Measurements from ENCODE around the gene SYNM. TPM values are rescaled to one million over a fixed set of nuclear protein-coding genes. Genes with fewer than 3 reads are reported as not detected.

Gene SYNM
- total and polyA plus RNA-seq, 2 experiments from 2014 or later = 0.18 to 0.97 TPM

GRCh38 chr15:99105514-99106341 is 848 bp downstream of the SYNM start:
- H3K27me3 ChIP-seq (replicated peaks; ENCODE audit: insufficient read depth) = peaks cover 11% of the 10 kb centered on the region; the same call in 1 of the 2 replicates
- TF ChIP-seq EZH2phosphoT487 (IDR thresholded peaks at IDR 0.05; ENCODE audit: insufficient read depth, low read depth) (no peak), EZH2 (IDR thresholded peaks at IDR 0.05; ENCODE audit: insufficient read depth, poor library complexity, severe bottlenecking) (no peak)
- peak overlapping the region; percentile 56 for H3K4me3 ChIP-seq
- H3K4me1 ChIP-seq (ENCODE audit: insufficient read depth) = 0 out of 2 replicates have a peak, but pooled peaks cover 3% of the 10 kb centered on the region
- no peaks in the 10 kb centered on the region for H3K79me2 ChIP-seq (ENCODE audit: insufficient read depth)
- no peaks in the 10 kb centered on the region for H3K9me2 ChIP-seq (ENCODE audit: insufficient read depth)
- 6 to 7% methylated on average over 44 to 82 of the region's 116 CpGs for WGBS, 2 experiments (ENCODE audit: low coverage in 1 of 2, low lambda C conversion rate in 2 of 2, missing lambda C conversion rate in 2 of 2)
- no peaks in the 10 kb centered on the region for H4K20me1 ChIP-seq (ENCODE audit: insufficient read depth)
- H3K4me2 ChIP-seq (ENCODE audit: unreplicated experiment) = peak overlapping the region; percentile 66
- in situ Hi-C loops (cut with MboI) = loop anchor here (25.0 kb wide), 1 partner anchor 632 kb away; the partner anchor contains the start of gene LYSMD4
- no peak overlapping the region for H3K27ac ChIP-seq
- no peaks in the 10 kb centered on the region for H3K9me3 ChIP-seq (ENCODE audit: low read depth)
- H3K36me3 ChIP-seq (ENCODE audit: low read depth) = no peaks in the 10 kb centered on the region
- no peaks in the 10 kb centered on the region for H3F3A ChIP-seq (ENCODE audit: insufficient read depth)
- H3K9ac ChIP-seq = no peak overlapping the region
- peak overlapping the region; percentile 79 for H2AFZ ChIP-seq
- DNase-seq = peak; percentile 76

- peak overlapping the region; percentile 70; the same call in 1 of the 2 replicates for H2AFZ ChIP-seq
Observed at GRCh38 chr15:99106417-99107220, 1.7 kb downstream of the SYNM start.

GRCh38 chr15:99108993-99109392 is 4.1 kb downstream of the SYNM start:
- no peak overlapping the region for H3K4me3 ChIP-seq
- no peaks in the 10 kb centered on the region for H4K20me1 ChIP-seq (ENCODE audit: insufficient read depth)
- no peaks in the 10 kb centered on the region for H3K36me3 ChIP-seq (ENCODE audit: low read depth)
- no peak overlapping the region for H3K9ac ChIP-seq
- 0 out of 2 replicates have a peak, but pooled peaks cover 4% of the 10 kb centered on the region for H3K27me3 ChIP-seq (replicated peaks; ENCODE audit: insufficient read depth)
- no peak overlapping the region for H3K4me2 ChIP-seq (ENCODE audit: unreplicated experiment)
- no peak for DNase-seq
- TF ChIP-seq EZH2phosphoT487 (IDR thresholded peaks at IDR 0.05; ENCODE audit: insufficient read depth, low read depth) = no peak
- TF ChIP-seq EZH2 (IDR thresholded peaks at IDR 0.05; ENCODE audit: insufficient read depth, poor library complexity, severe bottlenecking) = no peak
- WGBS, 2 experiments (ENCODE audit: low coverage in 1 of 2, low lambda C conversion rate in 2 of 2, missing lambda C conversion rate in 2 of 2) = 98 to 99% methylated on average over 5 of the region's 5 CpGs
- no peaks in the 10 kb centered on the region for H3K9me2 ChIP-seq (ENCODE audit: insufficient read depth)
- no peaks in the 10 kb centered on the region for H3K9me3 ChIP-seq (ENCODE audit: low read depth)
- no peaks in the 10 kb centered on the region for H3K79me2 ChIP-seq (ENCODE audit: insufficient read depth)
- no peak overlapping the region for H3K27ac ChIP-seq
- H2AFZ ChIP-seq = no peak overlapping the region
- H3K4me1 ChIP-seq (ENCODE audit: insufficient read depth) = 0 out of 2 replicates have a peak, but pooled peaks cover 4% of the 10 kb centered on the region
- no peaks in the 10 kb centered on the region for H3F3A ChIP-seq (ENCODE audit: insufficient read depth)
- in situ Hi-C loops (cut with MboI) = loop anchor here (25.0 kb wide), 1 partner anchor 628 kb away; the partner anchor contains the start of gene LYSMD4

More at GRCh38 chr15:99106417-99107220, 1.7 kb downstream of the SYNM start:
- Histone ChIP-seq H4K20me1 (ENCODE audit: insufficient read depth) (no peaks in the 10 kb centered on the region), H3K4me1 (ENCODE audit: insufficient read depth) (0 out of 2 replicates have a peak, but pooled peaks cover 4% of the 10 kb centered on the region), H3K27ac (no peak overlapping the region), H3K27me3 (replicated peaks; ENCODE audit: insufficient read depth) (peaks cover 11% of the 10 kb centered on the region; the same call in 1 of the 2 replicates), H3F3A (ENCODE audit: insufficient read depth) (no peaks in the 10 kb centered on the region), H3K9me3 (ENCODE audit: low read depth) (no peaks in the 10 kb centered on the region), H3K9ac (no peak overlapping the region), H3K4me2 (ENCODE audit: unreplicated experiment) (no peak overlapping the region), H3K4me3 (no peak overlapping the region), H3K79me2 (ENCODE audit: insufficient read depth) (no peaks in the 10 kb centered on the region), H3K36me3 (ENCODE audit: low read depth) (no peaks in the 10 kb centered on the region), H3K9me2 (ENCODE audit: insufficient read depth) (no peaks in the 10 kb centered on the region)
- TF ChIP-seq EZH2 (IDR thresholded peaks at IDR 0.05; ENCODE audit: insufficient read depth, poor library complexity, severe bottlenecking) (no peak), EZH2phosphoT487 (IDR thresholded peaks at IDR 0.05; ENCODE audit: insufficient read depth, low read depth) (no peak)
- in situ Hi-C loops (cut with MboI) = loop anchor here (25.0 kb wide), 1 partner anchor 631 kb away; the partner anchor contains the start of gene LYSMD4
- no peak for DNase-seq
- WGBS, 2 experiments (ENCODE audit: low coverage in 1 of 2, low lambda C conversion rate in 2 of 2, missing lambda C conversion rate in 2 of 2) = 63 to 65% methylated on average over 15 of the region's 15 CpGs

- TF ChIP-seq EZH2phosphoT487 (IDR thresholded peaks at IDR 0.05; ENCODE audit: insufficient read depth, low read depth) (no peak), EZH2 (IDR thresholded peaks at IDR 0.05; ENCODE audit: insufficient read depth, poor library complexity, severe bottlenecking) (no peak)
- Histone ChIP-seq H3K27ac (no peak overlapping the region), H3K36me3 (ENCODE audit: low read depth) (no peaks in the 10 kb centered on the region), H3K4me3 (no peak overlapping the region), H3K79me2 (ENCODE audit: insufficient read depth) (no peaks in the 10 kb centered on the region), H3K4me2 (ENCODE audit: unreplicated experiment) (no peak overlapping the region), H4K20me1 (ENCODE audit: insufficient read depth) (no peaks in the 10 kb centered on the region), H3K4me1 (ENCODE audit: insufficient read depth) (0 out of 2 replicates have a peak, but pooled peaks cover 4% of the 10 kb centered on the region), H2AFZ (no peak overlapping the region), H3K27me3 (replicated peaks; ENCODE audit: insufficient read depth) (0 out of 2 replicates have a peak, but pooled peaks cover 4% of the 10 kb centered on the region), H3F3A (ENCODE audit: insufficient read depth) (no peaks in the 10 kb centered on the region), H3K9ac (no peak overlapping the region), H3K9me2 (ENCODE audit: insufficient read depth) (no peaks in the 10 kb centered on the region), H3K9me3 (ENCODE audit: low read depth) (no peaks in the 10 kb centered on the region)
- 85 to 86% methylated on average over 10 of the region's 10 CpGs for WGBS, 2 experiments (ENCODE audit: low coverage in 1 of 2, low lambda C conversion rate in 2 of 2, missing lambda C conversion rate in 2 of 2)
- no peak for DNase-seq
- in situ Hi-C loops (cut with MboI) = loop anchor here (25.0 kb wide), 1 partner anchor 628 kb away; the partner anchor contains the start of gene LYSMD4
Observed at GRCh38 chr15:99109555-99110021, 4.7 kb downstream of the SYNM start.

All from GM23248 (cell line).